ENCODE results near the gene MNT. TPM values are rescaled to one million over a fixed set of nuclear protein-coding genes. Genes with fewer than 3 reads are reported as not detected.

MNT gene
- total and polyA plus RNA-seq, 9 of the 15 experiments (the other 6 are each of a cell fraction or from before 2014, with no cell fraction given): 0.18 to 23.8 (median 5.3) TPM

GRCh38 chr17:2351269-2351668 lies 49.6 kb downstream of the MNT start:
- TF ChIP-seq HLTF (IDR thresholded peaks at IDR 0.05) (no peak), PHB2 (IDR thresholded peaks at IDR 0.05; ENCODE audit: low read depth) (no peak), ZNF184 (CRISPR knock-in tag; IDR thresholded peaks at IDR 0.05) (no peak), DACH1 (IDR thresholded peaks at IDR 0.05; ENCODE audit: partially characterized antibody) (no peak), SOX6 (IDR thresholded peaks at IDR 0.05) (no peak), ZKSCAN8 (CRISPR knock-in tag; IDR thresholded peaks at IDR 0.05) (no peak), BRD4 (IDR thresholded peaks at IDR 0.05) (no peak)
- TF ChIP-seq, protein P1, sequence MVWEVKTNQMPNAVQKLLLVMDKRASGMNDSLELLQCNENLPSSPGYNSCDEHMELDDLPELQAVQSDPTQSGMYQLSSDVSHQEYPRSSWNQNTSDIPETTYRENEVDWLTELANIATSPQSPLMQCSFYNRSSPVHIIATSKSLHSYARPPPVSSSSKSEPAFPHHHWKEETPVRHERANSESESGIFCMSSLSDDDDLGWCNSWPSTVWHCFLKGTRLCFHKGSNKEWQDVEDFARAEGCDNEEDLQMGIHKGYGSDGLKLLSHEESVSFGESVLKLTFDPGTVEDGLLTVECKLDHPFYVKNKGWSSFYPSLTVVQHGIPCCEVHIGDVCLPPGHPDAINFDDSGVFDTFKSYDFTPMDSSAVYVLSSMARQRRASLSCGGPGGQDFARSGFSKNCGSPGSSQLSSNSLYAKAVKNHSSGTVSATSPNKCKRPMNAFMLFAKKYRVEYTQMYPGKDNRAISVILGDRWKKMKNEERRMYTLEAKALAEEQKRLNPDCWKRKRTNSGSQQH (CRISPR knock-in tag; IDR thresholded peaks at IDR 0.05): no peak
- TF ChIP-seq, protein P2, sequence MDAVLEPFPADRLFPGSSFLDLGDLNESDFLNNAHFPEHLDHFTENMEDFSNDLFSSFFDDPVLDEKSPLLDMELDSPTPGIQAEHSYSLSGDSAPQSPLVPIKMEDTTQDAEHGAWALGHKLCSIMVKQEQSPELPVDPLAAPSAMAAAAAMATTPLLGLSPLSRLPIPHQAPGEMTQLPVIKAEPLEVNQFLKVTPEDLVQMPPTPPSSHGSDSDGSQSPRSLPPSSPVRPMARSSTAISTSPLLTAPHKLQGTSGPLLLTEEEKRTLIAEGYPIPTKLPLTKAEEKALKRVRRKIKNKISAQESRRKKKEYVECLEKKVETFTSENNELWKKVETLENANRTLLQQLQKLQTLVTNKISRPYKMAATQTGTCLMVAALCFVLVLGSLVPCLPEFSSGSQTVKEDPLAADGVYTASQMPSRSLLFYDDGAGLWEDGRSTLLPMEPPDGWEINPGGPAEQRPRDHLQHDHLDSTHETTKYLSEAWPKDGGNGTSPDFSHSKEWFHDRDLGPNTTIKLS (IDR thresholded peaks at IDR 0.05; ENCODE audit: borderline replicate concordance, low read depth): no peak
- intact Hi-C loops (cut with micrococcal nuclease) (loop anchor here (5.0 kb wide), 1 partner anchor 299 kb away; no protein-coding TSS in a partner anchor), in situ Hi-C loops (cut with MboI) (no loop called here)
- Histone ChIP-seq H3K79me2 (ENCODE audit: control insufficient read depth, insufficient read depth, low read length) (no peaks in the 10 kb centered on the region), H3K9me1 (ENCODE audit: control insufficient read depth, insufficient read depth, low read length) (no peaks in the 10 kb centered on the region), H3K4me2 (ENCODE audit: insufficient read depth, low read length) (no peak overlapping the region), H3K36me3 (ENCODE audit: control insufficient read depth, insufficient read depth, low read length) (no peaks in the 10 kb centered on the region), H3K4me1 (replicated peaks in 1 of 2; ENCODE audit: control insufficient read depth in 2 of 2, insufficient read depth in 2 of 2, low read length in 2 of 2) (peaks cover 0 to 8% of the 10 kb centered on the region in 2 experiments; a peak in 2 of 5 replicates), H3K27me3 (ENCODE audit: control insufficient read depth in 2 of 2, insufficient read depth in 2 of 2, low read length in 2 of 2) (no peaks in the 10 kb centered on the region), H3K9me3 (replicated peaks; ENCODE audit: control insufficient read depth, insufficient read depth, low read depth, low read length) (no peaks in the 10 kb centered on the region), H3K9ac (ENCODE audit: insufficient read depth in 1 of 2, low read depth in 2 of 2, low read length in 2 of 2) (no peak overlapping the region), H2AFZ (ENCODE audit: low read depth, low read length) (no peak overlapping the region), H3K4me3 (no peak overlapping the region), H4K20me1 (replicated peaks; ENCODE audit: control insufficient read depth, insufficient read depth, low read length) (no peaks in the 10 kb centered on the region), H3K27ac (ENCODE audit: extremely low read depth, low read depth, low read length) (no peak overlapping the region)
- DNase-seq (ENCODE audit: extremely low read depth in 1 of 4, low spot score in 3 of 4): no peak
- ChIA-PET POLR2A (interaction anchor here (1.1 kb wide), 1 partner anchor 10 kb away, joined by 3 read pairs; no protein-coding TSS in a partner anchor), CTCF (ENCODE audit: low intra/inter-chr PET ratio) (no interaction called here)
- 88% methylated on average over 5 of the region's 6 CpGs for WGBS (ENCODE audit: insufficient coverage, low coverage, missing lambda C conversion rate)
- ATAC-seq: no peak
- BruUV-seq (replicated peaks): no TSS peak
- FAIRE-seq: no peak

Measured in K562 (cell line).